K562 (cell line): ENCODE results near the gene TCAF1. TPM values are rescaled to one million over a fixed set of nuclear protein-coding genes. Genes with fewer than 3 reads are reported as not detected.

Experiments used
- ATAC-seq: fragments of 200-7000 bp; cut with Tn5 transposase; 3 replicates; pipeline ENCODE4 v1.9.1; 2020; ENCODE audit warnings: moderate library complexity
- BruUV-seq: library from RNA; stranded (reverse); fragments of 400-500 nt; replicated peaks from 2 replicates; lab custom pipeline; 2021; lab: Mats Ljungman, UMichigan
- CTCF ChIA-PET: fragments of 300-600 bp; formaldehyde crosslinking; extraction: SDS; loops from one replicate; lab custom pipeline; 2021; ENCODE audit warnings: low intra/inter-chr PET ratio; lab: Yijun Ruan, JAX
- POLR2A ChIA-PET: fragments of 300-600, 350-650 bp; sonication (Branson Sonifier 250); formaldehyde crosslinking; extraction: SDS; loops from one replicate; lab custom pipeline; 2021; ENCODE audit warnings: antibody characterized with exemption, inconsistent platforms; lab: Yijun Ruan, JAX
- DNase-seq, 4 experiments: peaks; one replicate each; pipeline versions ENCODE4 v3.0.0 to v3.0.0-alpha.2; 2011 to 2018; ENCODE audit warnings: low spot score in 3 of 4, mixed read lengths in 3 of 4; ENCODE audit errors: extremely low read depth in 1 of 4
- FAIRE-seq: peaks from 2 replicates; lab custom pipeline; 2011; peaks lifted over from hg19 to GRCh38; lab: Jason Lieb, UNC
- H2AFZ ChIP-seq: 2 replicates; pipeline ENCODE4 v1.6.0; 2011; ENCODE audit warnings: low read depth, low read length, control low read depth, inconsistent platforms
- H3K27ac ChIP-seq: fragments of 200-600 bp; 3 replicates; pipeline ENCODE4 v1.8.0; 2011; ENCODE audit warnings: low read depth, mild to moderate bottlenecking, control low read depth, inconsistent platforms, low read length, moderate library complexity, mixed read lengths; ENCODE audit errors: extremely low read depth
- H3K27me3 ChIP-seq, 2 experiments: fragments of 300-600 bp in 1 of 2; 2 replicates in 1 of 2; 3 replicates in 1 of 2; pipeline versions ENCODE4 v1.6.0 to v1.8.0; 2011; ENCODE audit warnings: inconsistent platforms in 2 of 2, low read length in 2 of 2, mild to moderate bottlenecking in 1 of 2, mixed read lengths in 1 of 2, moderate library complexity in 1 of 2; ENCODE audit not compliant: control insufficient read depth in 2 of 2, insufficient read depth in 2 of 2
- H3K36me3 ChIP-seq: fragments of 300-600 bp; 3 replicates; pipeline ENCODE4 v1.8.0; 2011; ENCODE audit warnings: mild to moderate bottlenecking, low read length, inconsistent platforms; ENCODE audit not compliant: control insufficient read depth, insufficient read depth
- H3K4me1 ChIP-seq, 2 experiments: fragments of 200-600 bp in 1 of 2; replicated peaks in 1 of 2; 2 replicates in 1 of 2; 3 replicates in 1 of 2; pipeline versions ENCODE4 v1.5.1 to v1.8.0; 2011; ENCODE audit warnings: inconsistent platforms in 2 of 2, low read length in 2 of 2, mild to moderate bottlenecking in 1 of 2, mixed read lengths in 1 of 2, moderate library complexity in 1 of 2; ENCODE audit not compliant: control insufficient read depth in 2 of 2, insufficient read depth in 2 of 2
- H3K4me2 ChIP-seq: 2 replicates; pipeline ENCODE4 v1.6.1; 2011; ENCODE audit warnings: low read length, control low read depth, inconsistent platforms, mixed read lengths; ENCODE audit not compliant: insufficient read depth
- H3K4me3 ChIP-seq: fragments of 200-600 bp; sonication (generic), shearing (Covaris generic); 2 replicates; pipeline ENCODE4 v1.5.1; 2016; ENCODE audit warnings: control low read depth, inconsistent platforms
- H3K79me2 ChIP-seq: fragments of 200-600 bp; 3 replicates; pipeline ENCODE4 v1.8.0; 2011; ENCODE audit warnings: low read length, inconsistent platforms; ENCODE audit not compliant: control insufficient read depth, insufficient read depth
- H3K9ac ChIP-seq, 2 experiments: 2 replicates each; pipeline versions ENCODE4 v1.6.0 to v1.6.1; 2011; ENCODE audit warnings: low read depth in 2 of 2, low read length in 2 of 2, control low read depth in 1 of 2, inconsistent platforms in 1 of 2, mild to moderate bottlenecking in 1 of 2, mixed read lengths in 1 of 2; ENCODE audit not compliant: insufficient read depth in 1 of 2
- H3K9me1 ChIP-seq: one replicate; pipeline ENCODE4 v1.6.0; 2011; ENCODE audit warnings: inconsistent platforms, mild to moderate bottlenecking, low read length, moderate library complexity; ENCODE audit not compliant: control insufficient read depth, insufficient read depth
- H3K9me3 ChIP-seq: replicated peaks from 2 replicates; pipeline ENCODE4 v1.5.1; 2011; ENCODE audit warnings: low read depth, low read length, inconsistent platforms; ENCODE audit not compliant: control insufficient read depth, insufficient read depth
- H4K20me1 ChIP-seq: replicated peaks from 2 replicates; pipeline ENCODE4 v1.6.1; 2011; ENCODE audit warnings: low read length, inconsistent platforms, mixed read lengths; ENCODE audit not compliant: control insufficient read depth, insufficient read depth
- BRCA1 ChIP-seq, 2 experiments: fragments of 450-650 bp in 1 of 2; sonication (generic) in 1 of 2; formaldehyde crosslinking in 1 of 2; IDR thresholded peaks; 2 replicates each; pipeline versions ENCODE4 v1.5.0 to v1.6.1; 2017 to 2020; ENCODE audit warnings: mild to moderate bottlenecking in 1 of 2, missing genetic modification reagents in 1 of 2
- HDAC2 ChIP-seq: fragments of 450-650 bp; IDR thresholded peaks from 2 replicates; pipeline ENCODE4 v1.6.1; 2016; ENCODE audit warnings: mild to moderate bottlenecking
- NR1H2 ChIP-seq: sonication (generic); formaldehyde crosslinking; IDR thresholded peaks from 2 replicates; pipeline ENCODE4 v1.4.0; 2020; ENCODE audit warnings: mild to moderate bottlenecking, missing genetic modification reagents
- OTX1 ChIP-seq: fragments of 450-650 bp; formaldehyde crosslinking; IDR thresholded peaks from 2 replicates; pipeline ENCODE4 v1.4.0; 2022; ENCODE audit warnings: mild to moderate bottlenecking
- ZNF224 ChIP-seq: sonication (generic); formaldehyde crosslinking; IDR thresholded peaks from 2 replicates; pipeline ENCODE4 v1.8.0; 2022; ENCODE audit warnings: mild to moderate bottlenecking, missing genetic modification reagents
- WGBS: fragments of 100-300 bp; shearing (Covaris generic); methylation state at CpG from one replicate; pipeline ENCODE4 v1.1.6; 2016; ENCODE audit warnings: low coverage, mixed read lengths; ENCODE audit not compliant: insufficient coverage; ENCODE audit errors: missing lambda C conversion rate; 5-methylcytosine and 5-hydroxymethylcytosine counted together
- in situ Hi-C: fragments of 300-500 bp; cut with MboI; formaldehyde crosslinking; loops from 4 replicates; pipeline ENCODE4 v1.15.0; 2018; ENCODE audit warnings: inconsistent platforms, mixed read lengths
- intact Hi-C: fragments of 100-400 bp; cut with micrococcal nuclease; formaldehyde crosslinking; loops from 2 replicates; pipeline ENCODE4 v1.14.2; 2022
- polyA plus RNA-seq, 8 experiments: library from polyadenylated mRNA; depleted of rRNA in 4 of 8; stranded (reverse) in 5 of 8; unstranded in 3 of 8; fragments of >200 nt; fragmentation: Nextera tagmentation in 2 of 8; fragmentation: Illumina TruSeq in 1 of 8; extraction: Ambion mirVana in 2 of 8; extraction: Trizol in 1 of 8; gene quantifications; 2 replicates each; pipeline versions ENCODE4 v1.2.1 to v1.2.3, GENCODE V29; 2011 to 2014; ENCODE audit warnings: inconsistent platforms in 1 of 8, missing spikeins in 1 of 8
- total RNA-seq, 7 experiments: library from RNA; depleted of rRNA in 6 of 7; stranded (reverse); fragments of >200 nt in 6 of 7; fragmentation: Illumina TruSeq in 2 of 7; extraction: Trizol in 2 of 7; gene quantifications; 2 replicates each; pipeline versions ENCODE4 v1.2.1 to v1.2.3, GENCODE V29; 2011 to 2021; ENCODE audit warnings: low replicate concordance in 1 of 7

TCAF1 gene
- total and polyA plus RNA-seq, 9 of the 15 experiments (the other 6 are each of a cell fraction or from before 2014, with no cell fraction given), result 6.2 to 52.2 (median 24.4) TPM

GRCh38 chr7:143905509-143905908 lies 3.5 kb upstream of the TCAF1 start:
- BruUV-seq, result no TSS peak
- FAIRE-seq (no peak), DNase-seq (no peak), ATAC-seq (no peak)
- Histone ChIP-seq H3K4me2 (no peak overlapping the region), H3K79me2 (peaks cover 12% of the 10 kb centered on the region), H3K36me3 (no peaks in the 10 kb centered on the region), H3K4me3 (no peak overlapping the region), H4K20me1 (no peaks in the 10 kb centered on the region), H3K9me3 (no peaks in the 10 kb centered on the region), H2AFZ (peak overlapping the region; percentile 55), H3K9me1 (no peaks in the 10 kb centered on the region), H3K4me1 (peaks cover under 1 to 10% of the 10 kb centered on the region in 2 experiments), H3K27ac (no peak overlapping the region), H3K9ac (no peak overlapping the region), H3K27me3 (peaks cover 6 to 8% of the 10 kb centered on the region in 2 experiments; a peak in 4 of 5 replicates)
- WGBS, result 6% methylated on average over 1 of the region's 1 CpG
- POLR2A ChIA-PET, result interaction anchor here (0.6 to 0.7 kb wide), 2 partner anchors 13 to 599 kb away, joined by 3 to 4 read pairs; no protein-coding TSS in a partner anchor
- intact Hi-C loops, result loop anchor here (10.0 kb wide), 1 partner anchor 499 kb away; the partner anchor contains the start of gene NOBOX
- in situ Hi-C loops, result no loop called here
- no peak for TF ChIP-seq NR1H2 (CRISPR knock-in tag)
- no peak for TF ChIP-seq BRCA1 (IDR thresholded peaks at IDR 0.05)
- TF ChIP-seq BRCA1 (CRISPR knock-in tag; IDR thresholded peaks at IDR 0.05), result no peak
- TF ChIP-seq ZNF224, result no peak
- TF ChIP-seq HDAC2, result no peak
- peak; percentile 52; the same call in 1 of the 2 replicates for TF ChIP-seq OTX1
- CTCF ChIA-PET, result no interaction called here
